Measurements from ENCODE around the gene GUCY2C.

DNA sequence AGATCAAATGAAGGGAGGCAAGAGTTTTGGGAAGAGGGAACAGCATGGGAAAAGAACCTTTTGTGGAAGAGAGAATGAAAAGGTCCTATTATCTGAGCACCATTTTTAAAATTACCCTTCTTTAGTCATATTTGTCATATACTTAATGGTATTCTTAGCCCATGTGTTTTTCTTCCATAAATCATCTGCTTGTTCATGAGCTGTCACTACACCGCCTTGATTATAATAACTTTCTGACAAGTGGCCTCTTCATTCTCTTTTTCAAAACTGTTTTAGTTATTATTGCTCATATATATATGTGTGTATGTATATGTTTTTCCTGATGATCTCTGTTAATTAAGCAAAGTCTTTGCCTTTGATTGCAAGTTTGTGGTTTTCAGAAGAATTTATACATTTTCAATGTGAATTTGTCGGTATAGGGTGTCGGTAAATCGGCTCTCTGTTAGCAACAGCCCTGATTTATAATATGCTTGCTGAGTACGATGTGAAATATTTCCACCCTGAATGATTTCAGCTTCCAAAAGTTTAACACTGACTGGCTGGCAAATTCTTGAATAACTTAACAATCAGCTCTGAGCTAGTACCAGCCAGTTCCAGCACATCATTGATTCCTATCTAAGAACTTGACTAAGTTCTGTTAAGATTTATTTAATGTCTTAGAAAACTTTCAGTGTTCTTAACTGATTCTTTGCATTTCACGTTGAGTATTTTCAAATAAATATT is 49.2 kb downstream of the GUCY2C start:
- TF ChIP-seq EZH2 (IDR thresholded peaks at IDR 0.05) (no peak), FOXP2 (optimal IDR thresholded peaks at IDR 0.05; ENCODE audit: control extremely low read depth, extremely low read length, insufficient read depth) (no peak)

Measured in SK-N-MC (cell line).